Esophagus squamous epithelium (tissue), 5 donors: Measurements from ENCODE around the gene HSPG2. TPM values are rescaled to one million over a fixed set of nuclear protein-coding genes. Genes with fewer than 3 reads are reported as not detected.

ENCODE experiments used
- DNase-seq: peaks from one replicate; lab custom pipeline; 2025; lab: John Stamatoyannopoulos, UW
- H3K27ac ChIP-seq, 4 donors: fragments of 200-600 bp; sonication (generic); one replicate each; pipeline ENCODE4 v1.5.1; 2016 to 2019; ENCODE audit warnings: mild to moderate bottlenecking in 1 of 4
- H3K27me3 ChIP-seq, 4 donors: fragments of 200-600 bp; sonication (generic); 1 replicate in 3 of 4; 2 replicates in 1 of 4; pipeline versions ENCODE4 v1.5.1 to v1.6.0; 2017 to 2021; ENCODE audit warnings: antibody characterized with exemption in 1 of 4
- H3K36me3 ChIP-seq, 3 donors: fragments of 200-600 bp; sonication (generic); one replicate each; pipeline ENCODE4 v1.5.1; 2016 to 2019
- H3K4me1 ChIP-seq, 3 donors: fragments of 200-600 bp; sonication (generic); one replicate each; pipeline ENCODE4 v1.5.1; 2017 to 2019
- H3K4me3 ChIP-seq, 4 donors: fragments of 200-600 bp; sonication (generic); 1 replicate in 3 of 4; 2 replicates in 1 of 4; pipeline ENCODE4 v1.5.1; 2016 to 2019; ENCODE audit warnings: mild to moderate bottlenecking in 2 of 4, moderate library complexity in 1 of 4
- H3K9me3 ChIP-seq, 3 donors: fragments of 200-600 bp; sonication (generic); one replicate each; pipeline ENCODE4 v1.5.1; 2016 to 2019
- CTCF ChIP-seq, 6 experiments: fragments of 450-650 bp in 4 of 6; fragments of 200-600 bp in 2 of 6; sonication (generic) in 2 of 6; IDR thresholded peaks; one replicate each; pipeline ENCODE4 v1.5.1; 2016 to 2019; ENCODE audit warnings: antibody characterized with exemption in 6 of 6, mild to moderate bottlenecking in 4 of 6, moderate library complexity in 4 of 6
- POLR2A ChIP-seq, 4 donors: fragments of 450-650 bp; IDR thresholded peaks; one replicate each; pipeline ENCODE4 v1.6.1; 2017; ENCODE audit warnings: antibody characterized with exemption in 4 of 4, mild to moderate bottlenecking in 4 of 4, moderate library complexity in 3 of 4
- WGBS, 2 donors: methylation state at CpG; one replicate each; pipeline ENCODE4 v1.1.5; 2018; 5-methylcytosine and 5-hydroxymethylcytosine counted together
- intact Hi-C: fragments of 100-400 bp; cut with DNase I; formaldehyde crosslinking; loops from one replicate; pipeline ENCODE4 v1.15.0; 2022
- total RNA-seq, 4 donors: library from RNA; depleted of rRNA; stranded (reverse); fragments of >200 nt; gene quantifications; one replicate each; pipeline ENCODE4 v1.1.0, GENCODE V29; 2016
- donor health status: DM: yes; HTN: yes; CAD: no.

HSPG2 gene
- total RNA-seq, 4 donors from 2014 or later = 44.9 to 107 (median 54.2) TPM

DNA sequence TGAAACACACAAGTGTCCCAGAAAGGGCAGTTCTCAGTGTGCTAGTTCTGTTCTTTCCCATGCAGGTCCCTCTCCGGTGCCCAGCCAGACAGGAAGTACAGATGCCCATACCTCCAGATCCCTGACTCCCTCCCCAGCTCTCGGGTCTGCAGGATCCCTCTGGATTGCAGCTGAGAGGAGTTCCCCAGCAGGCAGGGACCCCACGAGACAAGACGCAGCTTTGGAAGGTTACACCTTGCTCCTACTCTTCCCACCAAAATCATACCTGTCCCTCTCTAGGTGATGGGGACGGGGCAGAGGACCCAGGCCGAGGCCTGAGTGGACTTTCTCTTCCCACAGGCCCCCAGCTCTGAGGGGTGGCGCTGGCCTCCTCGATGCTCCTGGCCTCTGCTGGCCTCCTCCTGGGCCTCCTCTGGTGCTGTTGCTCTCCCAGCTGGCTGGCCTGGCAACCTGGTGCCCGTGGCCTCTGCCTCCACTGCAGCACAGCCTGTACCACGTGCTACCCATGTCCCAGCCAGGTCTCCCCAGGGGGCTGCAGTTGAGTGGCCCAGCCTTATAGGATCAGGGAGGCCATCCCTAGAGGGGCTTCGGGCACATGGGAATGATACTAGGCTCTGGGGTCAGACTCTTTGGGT is 115.6 kb downstream of the HSPG2 start:
- TF ChIP-seq POLR2A (IDR thresholded peaks at IDR 0.05) (no peak), CTCF (IDR thresholded peaks at IDR 0.05) (no peak)
- Histone ChIP-seq H3K4me3 (no peak overlapping the region), H3K9me3 (no peaks in the 10 kb centered on the region), H3K4me1 (peaks cover 0 to 5% (median 0%) of the 10 kb centered on the region in 3 donors), H3K36me3 (peaks cover 19 to 61% (median 25%) of the 10 kb centered on the region in 3 donors), H3K27me3 (no peaks in the 10 kb centered on the region), H3K27ac (no peak overlapping the region)
- DNase-seq = no peak
- WGBS, 2 donors = 90% methylated on average over 6 to 8 of the region's 11 CpGs
- intact Hi-C loops = no loop called here

DNA sequence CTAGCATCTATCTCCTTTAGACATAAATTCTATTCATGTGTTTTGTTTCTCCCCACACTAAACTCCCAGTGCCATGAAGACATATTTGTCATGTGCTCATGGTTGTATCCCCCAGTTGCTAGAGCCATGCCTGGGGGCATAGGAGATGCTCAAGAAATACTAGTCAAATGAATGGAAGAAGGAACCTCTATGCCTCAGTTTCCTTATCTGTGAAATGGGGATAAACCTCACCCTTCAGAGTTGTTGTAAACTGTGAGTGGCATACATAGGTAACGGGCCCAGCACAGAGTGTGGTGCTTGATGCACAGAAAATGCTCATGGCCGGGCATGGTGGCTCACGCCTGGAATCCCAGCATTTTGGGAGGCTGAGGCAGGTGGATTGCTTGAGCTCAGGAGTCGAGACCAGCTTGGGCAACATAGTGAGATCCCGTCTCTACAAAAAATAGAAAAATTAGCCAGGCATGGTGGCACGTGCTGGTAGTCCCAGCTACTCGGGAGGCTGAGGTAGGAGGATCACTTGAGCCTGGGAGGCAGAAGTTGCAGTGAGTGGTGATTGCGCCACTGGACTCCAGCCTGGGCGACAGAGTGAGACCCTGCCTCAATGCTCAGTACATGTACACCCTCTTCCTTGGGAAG is 116.4 kb downstream of the HSPG2 start:
- Histone ChIP-seq H3K36me3 (peaks cover 19 to 54% (median 23%) of the 10 kb centered on the region in 3 donors), H3K4me3 (no peak overlapping the region), H3K4me1 (peaks cover 0 to 3% (median 0%) of the 10 kb centered on the region in 3 donors), H3K27ac (no peak overlapping the region), H3K27me3 (no peaks in the 10 kb centered on the region), H3K9me3 (no peaks in the 10 kb centered on the region)
- no peak for TF ChIP-seq POLR2A (IDR thresholded peaks at IDR 0.05)
- TF ChIP-seq CTCF (IDR thresholded peaks at IDR 0.05) = no peak
- intact Hi-C loops = no loop called here
- no peak for DNase-seq
- WGBS, 2 donors = 89 to 92% methylated on average over 9 of the region's 9 CpGs

DNA sequence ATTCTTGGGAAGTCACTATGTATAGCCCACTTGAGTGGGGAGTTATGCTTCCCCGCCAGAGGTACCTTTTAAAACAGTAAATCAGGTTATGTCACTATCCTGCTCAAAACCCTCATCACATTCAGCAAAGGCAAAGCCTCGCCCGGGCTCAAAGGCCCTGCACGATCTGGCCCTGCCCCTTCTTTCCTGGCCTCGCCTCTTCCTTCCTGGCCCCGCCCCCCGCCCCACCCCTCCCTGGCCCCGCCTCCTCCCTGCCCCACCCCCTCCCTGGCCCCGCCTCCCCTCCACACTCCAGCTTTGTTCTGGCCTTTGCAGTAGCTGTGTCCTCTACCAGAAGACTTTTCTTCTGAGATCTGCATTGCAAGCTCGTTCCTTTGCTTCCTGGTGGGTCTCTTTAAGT is 118.5 kb downstream of the HSPG2 start:
- WGBS, 2 donors = 23 to 40% methylated on average over 5 to 8 of the region's 10 CpGs
- no peaks in the 10 kb centered on the region for H3K9me3 ChIP-seq
- DNase-seq = no peak
- H3K27ac ChIP-seq = peak overlapping the region in 1 of 4 donors; percentile 9
- peaks cover 8 to 33% (median 14%) of the 10 kb centered on the region in 3 donors for H3K36me3 ChIP-seq
- TF ChIP-seq POLR2A (IDR thresholded peaks at IDR 0.05) (no peak), CTCF (IDR thresholded peaks at IDR 0.05) (no peak)
- H3K4me3 ChIP-seq = no peak overlapping the region
- peaks cover 0 to 11% (median 1%) of the 10 kb centered on the region in 4 donors for H3K27me3 ChIP-seq
- H3K4me1 ChIP-seq = peaks cover 0 to 19% (median 5%) of the 10 kb centered on the region in 3 donors
- intact Hi-C loops = no loop called here

- no peak for TF ChIP-seq CTCF (IDR thresholded peaks at IDR 0.05)
- TF ChIP-seq POLR2A (IDR thresholded peaks at IDR 0.05) = no peak
- intact Hi-C loops = no loop called here
- Histone ChIP-seq H3K27ac (no peak overlapping the region), H3K27me3 (peaks cover 0 to 15% (median 1%) of the 10 kb centered on the region in 4 donors), H3K4me3 (no peak overlapping the region), H3K9me3 (no peaks in the 10 kb centered on the region), H3K4me1 (peaks cover 0 to 19% (median 5%) of the 10 kb centered on the region in 3 donors), H3K36me3 (peaks cover 0 to 14% (median 0%) of the 10 kb centered on the region in 3 donors)
- no peak for DNase-seq
- 80 to 92% methylated on average over 8 of the region's 8 CpGs for WGBS, 2 donors
Measured at GRCh38 chr1:21816602-21817302, 120.4 kb downstream of the HSPG2 start.
